ENCODE data around the gene MLLT3.

Gene MLLT3

GRCh38 chr9:20367855-20368254 is 254.4 kb downstream of the MLLT3 start:
- TF ChIP-seq, protein P1, sequence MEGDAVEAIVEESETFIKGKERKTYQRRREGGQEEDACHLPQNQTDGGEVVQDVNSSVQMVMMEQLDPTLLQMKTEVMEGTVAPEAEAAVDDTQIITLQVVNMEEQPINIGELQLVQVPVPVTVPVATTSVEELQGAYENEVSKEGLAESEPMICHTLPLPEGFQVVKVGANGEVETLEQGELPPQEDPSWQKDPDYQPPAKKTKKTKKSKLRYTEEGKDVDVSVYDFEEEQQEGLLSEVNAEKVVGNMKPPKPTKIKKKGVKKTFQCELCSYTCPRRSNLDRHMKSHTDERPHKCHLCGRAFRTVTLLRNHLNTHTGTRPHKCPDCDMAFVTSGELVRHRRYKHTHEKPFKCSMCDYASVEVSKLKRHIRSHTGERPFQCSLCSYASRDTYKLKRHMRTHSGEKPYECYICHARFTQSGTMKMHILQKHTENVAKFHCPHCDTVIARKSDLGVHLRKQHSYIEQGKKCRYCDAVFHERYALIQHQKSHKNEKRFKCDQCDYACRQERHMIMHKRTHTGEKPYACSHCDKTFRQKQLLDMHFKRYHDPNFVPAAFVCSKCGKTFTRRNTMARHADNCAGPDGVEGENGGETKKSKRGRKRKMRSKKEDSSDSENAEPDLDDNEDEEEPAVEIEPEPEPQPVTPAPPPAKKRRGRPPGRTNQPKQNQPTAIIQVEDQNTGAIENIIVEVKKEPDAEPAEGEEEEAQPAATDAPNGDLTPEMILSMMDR (IDR thresholded peaks at IDR 0.05; ENCODE audit: control insufficient read depth, insufficient read depth, low read depth, low read length, missing control alignments): no peak
- no peak for DNase-seq (ENCODE audit: low read depth)

GRCh38 chr9:20364959-20365358 is 257.3 kb downstream of the MLLT3 start:
- DNase-seq (ENCODE audit: low read depth): no peak
- TF ChIP-seq, protein P1 (IDR thresholded peaks at IDR 0.05; ENCODE audit: control insufficient read depth, insufficient read depth, low read depth, low read length, missing control alignments): no peak
- H3K4me3 ChIP-seq (ENCODE audit: control insufficient read depth, low read depth, low read length): no peak overlapping the region

More at GRCh38 chr9:20367855-20368254, 254.4 kb downstream of the MLLT3 start:
- H3K4me3 ChIP-seq (ENCODE audit: control insufficient read depth, low read depth, low read length): no peak overlapping the region

DNA sequence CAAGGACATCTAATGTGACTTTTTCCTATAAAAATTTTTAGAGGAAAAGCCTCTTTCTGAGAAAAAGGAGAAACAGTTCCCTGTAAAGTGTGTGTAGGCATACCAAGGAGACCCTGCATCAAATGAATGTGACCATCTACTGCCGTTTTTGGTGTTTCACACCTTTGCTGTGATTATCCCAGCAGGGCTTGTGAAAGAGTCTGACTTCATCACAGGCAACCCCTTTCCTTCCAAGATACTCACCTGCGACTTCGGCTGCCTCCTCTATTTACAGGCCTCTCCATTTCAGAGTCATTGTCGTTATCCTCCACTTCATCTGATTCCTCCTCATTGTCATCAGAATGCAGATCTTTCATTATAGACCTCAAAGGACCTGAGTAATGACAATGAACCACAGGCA is 259.1 kb downstream of the MLLT3 start:
- TF ChIP-seq, protein P1 (IDR thresholded peaks at IDR 0.05; ENCODE audit: control insufficient read depth, insufficient read depth, low read depth, low read length, missing control alignments): no peak
- no peak for DNase-seq (ENCODE audit: low read depth)

DNA sequence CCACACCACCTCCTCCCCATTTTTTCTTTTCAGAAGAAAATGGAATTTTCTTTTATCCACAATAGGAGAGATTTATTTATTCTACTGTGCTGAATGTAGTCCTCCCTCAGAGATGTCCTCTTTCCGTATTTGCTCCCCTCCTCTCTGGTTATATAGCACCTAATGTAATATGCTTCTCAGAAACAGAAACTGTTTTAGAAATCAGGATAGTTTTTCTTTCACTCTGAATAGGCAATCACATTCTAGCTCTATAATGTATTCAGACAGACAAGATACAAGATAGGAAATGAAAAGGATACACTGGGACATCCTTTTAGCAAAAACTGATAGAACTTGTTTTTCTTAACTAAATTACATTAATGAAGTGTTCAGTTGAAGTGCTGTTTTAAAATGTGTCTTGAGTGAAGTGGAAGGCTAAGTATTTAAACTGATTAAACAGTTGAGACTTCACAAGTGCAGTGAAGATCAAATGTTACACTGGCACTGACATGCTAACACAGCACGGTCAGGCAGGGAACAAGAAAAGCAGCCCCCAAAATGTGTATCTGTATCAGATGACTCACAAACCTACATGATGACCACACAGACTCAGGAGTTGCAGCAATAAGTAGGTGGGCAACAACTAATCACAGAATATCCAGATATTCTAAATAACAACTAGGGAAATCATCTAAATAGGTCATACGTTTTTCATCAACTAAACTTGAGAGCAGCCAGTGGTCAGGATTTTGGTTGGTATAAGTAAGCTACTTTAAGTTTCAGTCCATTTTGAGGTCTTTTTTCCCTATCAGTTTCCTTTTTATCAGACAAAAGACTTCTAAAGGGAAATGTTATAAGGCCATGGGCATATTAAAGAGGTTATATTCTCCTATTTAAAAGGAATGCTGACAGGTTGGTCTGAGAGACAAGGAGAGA is 260.4 kb downstream of the MLLT3 start:
- TF ChIP-seq, protein P1 (IDR thresholded peaks at IDR 0.05; ENCODE audit: control insufficient read depth, insufficient read depth, low read depth, low read length, missing control alignments): no peak
- no peak overlapping the region for H3K4me3 ChIP-seq (ENCODE audit: control insufficient read depth, low read depth, low read length)
- DNase-seq (ENCODE audit: low read depth): no peak

More for the DNA sequence above, 259.1 kb downstream of the MLLT3 start:
- no peak overlapping the region for H3K4me3 ChIP-seq (ENCODE audit: control insufficient read depth, low read depth, low read length)

DNA sequence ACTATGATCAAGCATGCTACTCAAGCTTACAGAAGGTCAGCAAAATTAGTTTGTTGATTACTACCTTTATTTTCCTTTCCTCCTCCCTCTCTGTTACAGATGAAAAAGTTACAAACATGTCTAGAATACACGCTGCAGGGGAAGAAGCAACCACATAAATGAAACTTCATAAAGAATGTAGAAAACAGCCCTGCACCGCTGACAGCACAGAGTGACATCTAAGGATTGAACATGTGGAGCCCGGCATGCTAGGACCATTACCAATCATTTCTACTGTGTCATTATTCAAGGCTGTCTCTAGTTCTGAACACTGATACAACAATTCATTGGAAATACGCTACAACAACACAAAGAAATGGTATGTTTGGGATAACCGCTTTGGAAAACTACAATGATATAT is 261.1 kb downstream of the MLLT3 start:
- H3K4me3 ChIP-seq (ENCODE audit: control insufficient read depth, low read depth, low read length): no peak overlapping the region
- DNase-seq (ENCODE audit: low read depth): no peak

DNA sequence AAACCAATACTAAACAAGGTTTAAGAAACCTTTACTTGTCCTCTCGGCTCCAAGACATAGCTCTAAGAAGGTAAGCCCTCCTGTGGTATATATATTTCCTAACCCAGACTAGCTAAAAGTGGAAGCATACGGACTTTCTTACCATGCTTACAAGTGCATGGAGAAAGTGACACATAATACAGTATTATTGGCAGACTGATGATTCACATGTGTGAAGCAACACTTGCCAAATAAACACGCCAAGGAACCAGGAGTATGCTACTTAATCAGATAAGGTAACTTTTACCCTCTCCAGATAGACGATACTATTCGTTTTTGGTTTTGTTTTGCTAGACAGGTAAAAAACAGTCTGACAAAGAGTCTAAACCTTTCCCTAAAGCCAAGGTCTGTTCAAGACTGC is 264.1 kb downstream of the MLLT3 start:
- H3K4me3 ChIP-seq (ENCODE audit: control insufficient read depth, low read depth, low read length): no peak overlapping the region
- peak; percentile 44 for DNase-seq (ENCODE audit: low read depth)
- TF ChIP-seq, protein P1 (IDR thresholded peaks at IDR 0.05; ENCODE audit: control insufficient read depth, insufficient read depth, low read depth, low read length, missing control alignments): no peak

More for the DNA sequence above, 261.1 kb downstream of the MLLT3 start:
- TF ChIP-seq, protein P1 (IDR thresholded peaks at IDR 0.05; ENCODE audit: control insufficient read depth, insufficient read depth, low read depth, low read length, missing control alignments): no peak
